GM19397 (cell line): ENCODE measurements around the gene SYNJ2.
"Not testable (repeated sequence)": the region's sequence is repeated elsewhere in the genome, so short reads cannot be mapped to it uniquely, and the experiment has no call there.

Experiments used
- ATAC-seq: cut with Tn5 transposase; IDR thresholded peaks from one replicate; pipeline ENCODE4 v1.9.1; 2021; ENCODE audit warnings: mild to moderate bottlenecking, moderate library complexity; ENCODE audit not compliant: unreplicated experiment

The SYNJ2 gene, protein sequence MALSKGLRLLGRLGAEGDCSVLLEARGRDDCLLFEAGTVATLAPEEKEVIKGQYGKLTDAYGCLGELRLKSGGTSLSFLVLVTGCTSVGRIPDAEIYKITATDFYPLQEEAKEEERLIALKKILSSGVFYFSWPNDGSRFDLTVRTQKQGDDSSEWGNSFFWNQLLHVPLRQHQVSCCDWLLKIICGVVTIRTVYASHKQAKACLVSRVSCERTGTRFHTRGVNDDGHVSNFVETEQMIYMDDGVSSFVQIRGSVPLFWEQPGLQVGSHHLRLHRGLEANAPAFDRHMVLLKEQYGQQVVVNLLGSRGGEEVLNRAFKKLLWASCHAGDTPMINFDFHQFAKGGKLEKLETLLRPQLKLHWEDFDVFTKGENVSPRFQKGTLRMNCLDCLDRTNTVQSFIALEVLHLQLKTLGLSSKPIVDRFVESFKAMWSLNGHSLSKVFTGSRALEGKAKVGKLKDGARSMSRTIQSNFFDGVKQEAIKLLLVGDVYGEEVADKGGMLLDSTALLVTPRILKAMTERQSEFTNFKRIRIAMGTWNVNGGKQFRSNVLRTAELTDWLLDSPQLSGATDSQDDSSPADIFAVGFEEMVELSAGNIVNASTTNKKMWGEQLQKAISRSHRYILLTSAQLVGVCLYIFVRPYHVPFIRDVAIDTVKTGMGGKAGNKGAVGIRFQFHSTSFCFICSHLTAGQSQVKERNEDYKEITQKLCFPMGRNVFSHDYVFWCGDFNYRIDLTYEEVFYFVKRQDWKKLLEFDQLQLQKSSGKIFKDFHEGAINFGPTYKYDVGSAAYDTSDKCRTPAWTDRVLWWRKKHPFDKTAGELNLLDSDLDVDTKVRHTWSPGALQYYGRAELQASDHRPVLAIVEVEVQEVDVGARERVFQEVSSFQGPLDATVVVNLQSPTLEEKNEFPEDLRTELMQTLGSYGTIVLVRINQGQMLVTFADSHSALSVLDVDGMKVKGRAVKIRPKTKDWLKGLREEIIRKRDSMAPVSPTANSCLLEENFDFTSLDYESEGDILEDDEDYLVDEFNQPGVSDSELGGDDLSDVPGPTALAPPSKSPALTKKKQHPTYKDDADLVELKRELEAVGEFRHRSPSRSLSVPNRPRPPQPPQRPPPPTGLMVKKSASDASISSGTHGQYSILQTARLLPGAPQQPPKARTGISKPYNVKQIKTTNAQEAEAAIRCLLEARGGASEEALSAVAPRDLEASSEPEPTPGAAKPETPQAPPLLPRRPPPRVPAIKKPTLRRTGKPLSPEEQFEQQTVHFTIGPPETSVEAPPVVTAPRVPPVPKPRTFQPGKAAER (N-terminal part only)

DNA sequence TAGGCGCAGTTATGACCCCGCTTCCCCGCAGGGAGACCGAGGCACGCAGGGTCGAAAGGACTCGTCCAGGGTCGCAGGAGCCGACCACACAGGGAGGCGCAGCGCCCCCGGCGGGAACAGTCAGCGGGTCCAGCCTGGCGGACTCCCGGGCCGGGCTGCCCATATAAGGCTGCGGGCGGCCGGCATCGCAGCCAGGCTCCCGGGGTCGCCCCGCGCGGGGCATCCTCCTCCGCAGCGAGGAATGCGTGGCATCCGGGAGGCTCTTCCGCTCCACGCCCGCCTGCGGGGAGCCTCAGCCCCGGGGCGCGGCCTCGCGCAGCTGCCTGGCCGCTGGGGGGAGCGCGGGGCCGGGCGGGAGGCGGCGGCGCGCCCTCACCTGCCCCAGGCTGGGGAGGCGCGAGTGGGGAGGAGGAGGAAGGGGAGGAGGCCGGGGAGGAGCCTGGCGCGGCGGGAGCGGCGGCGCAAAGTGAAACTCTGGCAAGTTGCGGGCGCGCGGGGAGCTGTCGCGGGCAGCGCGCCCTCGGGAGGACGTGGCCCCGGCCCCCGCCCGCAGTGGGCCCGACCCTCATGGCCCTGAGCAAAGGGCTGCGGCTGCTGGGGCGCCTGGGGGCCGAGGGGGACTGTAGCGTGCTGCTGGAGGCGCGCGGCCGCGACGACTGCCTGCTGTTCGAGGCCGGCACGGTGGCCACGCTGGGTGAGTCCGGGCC lies at the start of gene SYNJ2:
Gene SYNJ2, plus strand, starts transcription at position 469 of the 707 bp plus-strand sequence. Its CDS starts 99 bp downstream, at position 568.
- ATAC-seq = peak; percentile 80

DNA sequence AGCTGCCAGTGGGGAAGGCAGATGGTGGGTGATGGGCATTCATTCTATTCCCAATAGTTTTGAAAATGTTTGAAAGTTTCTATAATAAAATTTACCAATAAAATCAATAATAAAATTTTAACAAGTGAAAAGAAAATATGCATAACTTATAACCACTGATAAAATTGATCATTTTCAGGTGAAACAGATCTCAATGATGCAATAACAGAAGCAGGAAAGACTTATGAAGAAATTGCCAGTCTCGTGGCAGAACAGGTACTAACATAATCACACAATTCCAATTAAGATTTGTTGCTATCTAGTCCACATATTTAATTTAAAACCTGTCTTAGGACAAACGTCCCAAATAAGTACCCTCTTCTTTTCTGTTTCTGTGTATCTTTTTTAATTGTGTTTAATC lies 45.9 kb upstream of the SYNJ2 start:
- ATAC-seq = no peak

DNA sequence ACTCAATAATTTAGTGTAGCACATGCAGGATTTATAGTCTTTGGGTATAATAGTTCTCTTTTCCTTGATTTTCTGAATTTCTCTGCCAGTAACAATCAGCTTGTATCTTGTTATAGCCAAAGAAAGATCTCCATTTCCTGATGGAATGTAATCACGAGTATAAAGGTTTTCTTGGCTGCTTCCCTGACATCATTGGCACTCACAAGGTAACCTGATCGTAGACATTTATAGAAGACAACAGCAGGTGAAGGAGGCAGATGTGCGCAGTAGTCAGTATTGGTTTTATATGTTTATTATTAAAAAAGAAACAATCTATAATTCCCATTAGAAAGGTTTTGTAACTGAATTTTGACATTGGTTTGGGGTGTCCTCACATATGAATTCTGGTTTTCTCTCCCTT lies 44.3 kb upstream of the SYNJ2 start:
- ATAC-seq = no peak

DNA sequence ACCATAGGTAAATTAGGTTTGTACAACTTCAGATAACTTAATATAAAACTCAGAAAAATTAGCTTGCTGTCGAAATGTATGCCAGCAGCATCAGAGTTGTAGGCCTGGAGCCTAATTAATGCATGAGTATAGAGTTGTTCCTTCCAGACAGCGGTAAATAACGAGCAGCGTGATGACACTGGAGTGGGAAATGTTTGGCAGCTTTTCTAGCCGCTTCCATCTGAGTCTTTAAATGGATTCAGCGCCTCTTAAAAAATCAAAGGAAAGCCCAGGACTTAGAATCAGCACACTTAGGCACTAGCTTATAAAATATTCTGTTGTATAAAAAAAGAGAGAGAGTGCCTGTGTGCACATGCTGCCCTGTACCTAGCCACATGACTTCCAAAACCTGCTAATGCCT lies 43.7 kb upstream of the SYNJ2 start:
- ATAC-seq = no peak

DNA sequence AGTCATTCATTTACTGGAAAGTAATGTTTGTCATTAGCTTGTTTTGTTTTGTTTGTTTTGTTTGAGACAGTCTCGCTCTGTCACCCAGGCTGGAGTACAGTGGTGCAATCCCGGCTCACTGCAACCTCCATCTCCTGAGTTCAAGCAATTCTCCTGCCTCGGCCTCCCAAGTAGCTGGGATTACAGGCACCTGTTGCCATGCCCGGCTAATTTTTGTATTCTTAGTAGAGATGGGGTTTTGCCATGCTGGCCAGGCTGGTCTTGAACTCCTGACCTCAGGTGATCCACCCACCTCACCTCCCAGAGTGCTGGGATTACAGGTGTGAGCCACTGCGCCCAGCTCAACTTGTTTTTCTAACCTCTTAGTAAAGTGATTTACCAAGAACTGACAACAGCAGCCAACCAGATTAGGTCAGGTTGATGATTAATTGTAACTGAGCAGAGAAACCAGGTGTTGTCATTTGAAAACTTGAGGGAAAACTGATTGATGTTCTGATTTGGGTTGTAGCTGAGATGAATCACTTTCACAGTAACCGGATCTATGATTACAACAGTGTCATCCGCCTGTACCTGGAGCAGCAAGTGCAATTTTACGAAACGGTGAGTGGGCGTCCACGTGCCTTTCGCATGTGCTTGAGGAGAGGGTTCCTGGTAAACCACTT lies 41.2 kb upstream of the SYNJ2 start:
- not testable (repeated sequence) for ATAC-seq

DNA sequence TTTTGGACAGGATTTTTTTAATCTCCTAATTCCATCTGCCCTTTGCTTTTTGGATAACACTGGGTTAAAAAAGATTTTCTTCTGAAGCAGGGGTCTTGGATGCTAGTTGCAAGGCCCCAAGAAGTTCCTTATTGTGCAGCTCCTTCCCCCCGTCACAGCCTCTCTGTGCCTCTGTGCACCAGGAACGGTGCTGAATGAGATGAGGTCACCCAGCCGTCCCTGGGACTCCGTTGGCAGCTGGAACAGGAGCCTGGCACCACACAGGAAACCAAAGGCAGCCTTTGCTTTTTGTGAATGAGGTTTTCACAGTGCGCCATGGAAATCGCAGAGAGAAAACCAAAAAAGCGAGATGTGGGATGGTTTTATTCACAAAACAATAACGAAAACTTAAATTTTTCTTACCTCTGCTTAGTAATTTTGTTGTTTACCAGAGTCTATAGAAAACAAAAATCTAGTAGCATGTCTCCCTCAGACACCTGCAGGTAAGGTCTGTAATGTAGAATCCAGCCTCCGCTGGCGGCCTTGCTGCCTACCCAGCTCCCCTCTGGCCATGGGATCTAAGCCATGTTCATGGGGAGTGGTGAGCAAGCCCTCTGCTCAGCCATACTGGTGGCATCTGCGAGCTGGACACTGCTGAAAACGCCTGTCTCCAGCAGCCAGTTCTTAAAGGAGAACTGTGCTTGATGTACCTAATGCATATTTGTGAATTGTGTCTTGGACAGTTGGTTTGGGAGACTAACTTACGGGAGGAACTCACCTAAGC lies 40.4 kb upstream of the SYNJ2 start:
- ATAC-seq = no peak

DNA sequence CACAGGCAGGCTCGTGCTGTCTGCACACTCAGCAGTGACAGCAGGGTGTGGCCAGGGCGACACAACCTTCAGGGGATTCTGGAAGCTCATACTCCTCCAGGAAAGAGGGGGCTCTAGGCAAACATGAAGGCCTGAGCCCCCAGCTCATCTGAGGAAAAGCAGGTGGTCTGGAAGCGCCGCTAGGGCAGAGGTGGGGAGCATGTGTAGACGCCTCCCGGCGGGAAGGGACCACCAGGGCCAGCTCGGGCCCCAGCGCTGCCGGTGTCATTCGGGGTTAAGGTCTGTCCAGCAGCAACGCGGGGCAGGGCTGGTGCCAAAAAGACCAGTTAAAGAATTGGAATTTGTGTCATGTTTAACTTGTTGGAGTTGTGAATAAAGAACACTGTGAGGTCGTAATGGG lies 39.3 kb upstream of the SYNJ2 start:
- no peak for ATAC-seq

DNA sequence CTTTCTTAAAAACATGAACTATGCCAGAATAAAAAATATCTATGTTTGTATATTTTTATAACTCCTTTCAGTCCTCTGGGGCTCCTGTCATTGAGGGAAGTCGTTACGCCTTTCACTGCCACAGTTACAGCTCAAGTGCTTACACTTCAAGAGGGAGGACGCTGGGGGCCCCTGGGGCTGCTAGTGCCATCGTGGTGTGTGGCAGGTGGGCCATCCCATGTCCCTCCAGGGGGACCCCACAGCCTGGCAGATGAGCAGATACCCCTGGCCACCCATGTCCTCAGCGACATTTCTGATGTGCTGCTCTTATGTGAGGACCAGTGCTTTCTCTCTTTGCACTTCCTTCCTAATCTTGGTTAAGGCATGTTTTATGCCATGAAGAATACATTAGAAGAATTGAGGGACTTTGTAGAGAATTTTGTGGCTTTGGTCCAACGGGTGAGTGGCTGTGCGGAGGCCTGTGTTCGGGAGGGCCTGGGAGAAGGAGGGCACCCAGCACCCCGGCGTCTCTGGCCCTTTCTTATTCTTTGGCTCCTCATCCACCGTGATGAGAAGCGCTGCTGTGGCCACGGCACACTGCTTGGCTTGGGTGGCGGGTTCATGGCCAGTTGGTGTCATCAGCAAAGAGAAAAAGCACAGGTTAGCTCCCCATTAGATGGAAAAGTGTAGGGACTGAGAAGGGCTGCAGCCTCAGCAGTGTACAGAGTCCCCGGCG lies 38.3 kb upstream of the SYNJ2 start:
- ATAC-seq = no peak

DNA sequence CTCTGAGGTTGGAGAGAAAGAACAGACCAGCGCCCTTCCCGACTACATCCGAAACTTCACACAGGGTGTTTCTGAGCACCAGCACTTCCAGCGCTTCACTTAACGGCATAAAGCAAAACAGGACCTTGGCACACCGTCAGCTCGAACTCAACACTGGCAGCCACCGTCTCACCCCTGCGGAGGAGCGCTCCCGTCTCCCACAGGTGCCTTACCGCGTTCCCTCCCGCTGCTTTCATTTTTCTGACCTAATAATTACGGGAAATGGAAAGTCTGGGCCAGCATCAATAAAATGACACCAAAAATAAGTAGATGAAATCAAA lies 37.7 kb upstream of the SYNJ2 start:
- no peak for ATAC-seq

DNA sequence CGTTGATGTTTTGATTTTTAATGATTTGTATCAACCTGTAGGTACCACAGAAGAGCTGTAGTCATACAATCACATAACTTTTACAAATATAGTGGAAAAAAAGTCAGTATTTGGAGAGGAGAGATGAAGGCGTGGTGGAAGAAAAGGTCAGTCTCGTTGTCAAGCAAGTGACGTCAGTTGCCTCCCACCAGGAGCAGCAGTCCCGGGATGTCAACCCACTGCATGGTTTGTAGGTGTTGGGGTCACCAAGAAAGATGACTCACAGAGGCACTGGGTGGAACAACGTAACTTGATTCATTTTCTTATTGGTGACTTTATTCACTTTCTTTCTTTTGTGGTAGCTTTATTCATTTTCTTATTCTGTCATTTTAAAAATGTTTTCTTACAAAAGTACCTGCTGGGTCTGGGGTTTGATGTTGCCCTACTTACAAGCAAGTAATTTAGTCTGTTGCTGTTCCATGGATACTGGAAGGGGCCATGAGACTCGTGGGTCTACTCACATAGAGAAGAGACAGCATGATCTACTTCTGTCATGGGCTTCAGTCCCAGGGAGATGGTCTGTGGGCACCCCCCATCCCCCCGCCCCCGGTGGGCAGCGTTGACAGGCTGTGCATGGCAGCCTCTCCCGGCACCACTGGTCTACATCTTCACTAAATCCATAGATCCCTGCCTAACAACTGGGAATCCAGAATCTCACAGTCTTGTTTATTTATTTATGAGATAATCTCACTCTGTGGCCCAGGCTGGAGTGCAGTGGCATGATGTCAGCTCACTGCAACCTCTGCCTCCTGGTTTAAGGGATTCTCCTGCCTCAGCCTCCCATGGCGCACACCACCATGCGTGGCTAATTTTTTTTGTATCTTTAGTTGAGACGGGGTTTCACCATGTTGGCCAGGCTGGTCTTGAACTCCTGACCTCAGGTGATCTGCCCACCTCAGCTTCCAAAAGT lies 36.4 kb upstream of the SYNJ2 start:
- ATAC-seq = no peak

DNA sequence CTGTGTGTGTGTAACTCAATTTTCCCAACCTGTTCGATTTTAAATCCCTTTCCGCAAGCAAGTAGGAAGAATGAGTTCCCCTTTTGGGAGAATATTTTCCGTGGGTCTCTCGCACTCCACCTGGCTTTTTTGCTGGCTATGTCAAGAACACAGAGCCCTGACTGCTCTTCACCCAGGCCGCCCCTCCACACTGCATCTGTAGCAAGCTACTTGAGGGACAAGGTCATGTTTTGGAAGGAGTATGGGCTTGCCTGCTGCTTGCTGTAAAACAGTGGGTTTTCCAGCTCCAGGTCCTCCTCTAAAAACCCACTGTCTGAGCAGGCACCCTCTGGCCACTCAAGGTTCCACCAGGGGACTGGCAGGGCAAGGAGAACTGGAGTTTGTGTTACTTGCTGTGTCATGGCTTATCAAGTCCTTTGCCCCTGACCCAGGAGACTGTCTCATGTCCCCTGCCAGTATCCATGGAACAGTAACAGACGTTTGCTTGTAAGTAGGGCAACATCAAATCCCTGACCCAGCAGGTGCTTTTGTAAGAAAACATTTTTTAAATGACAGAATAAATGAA lies 35.5 kb upstream of the SYNJ2 start:
- no peak for ATAC-seq

DNA sequence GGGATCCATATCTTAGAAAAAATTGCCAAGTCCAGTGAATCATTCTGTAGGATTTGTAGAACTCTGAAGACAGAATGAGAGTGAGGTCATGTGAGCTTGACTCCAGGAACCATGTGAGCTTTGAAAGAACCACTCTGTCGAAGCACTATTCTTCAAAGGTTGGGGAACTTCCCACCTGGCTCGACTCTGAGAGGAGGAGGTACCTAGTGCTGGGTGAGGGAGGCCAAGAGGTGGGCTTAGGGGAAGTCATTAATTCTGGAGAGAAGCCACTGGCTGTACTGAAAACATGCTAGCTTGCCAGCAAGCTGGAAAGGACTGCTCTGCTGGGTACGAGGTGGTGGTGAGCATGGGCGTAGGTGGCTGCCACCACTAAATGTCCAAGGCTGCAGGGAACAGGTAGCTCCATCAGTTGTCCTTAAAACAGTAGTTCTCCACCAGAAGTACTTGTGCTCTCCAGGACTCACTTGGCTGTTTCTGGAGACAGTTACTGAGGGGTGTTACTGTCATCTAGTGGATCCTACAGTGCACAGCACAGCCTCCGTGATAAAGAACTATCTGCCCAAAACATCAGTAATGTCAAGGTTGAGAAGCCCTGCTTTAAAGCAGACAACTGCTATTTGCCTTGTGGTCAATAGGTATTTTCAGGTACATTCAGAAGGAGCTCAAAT lies 34.7 kb upstream of the SYNJ2 start:
- ATAC-seq = no peak

DNA sequence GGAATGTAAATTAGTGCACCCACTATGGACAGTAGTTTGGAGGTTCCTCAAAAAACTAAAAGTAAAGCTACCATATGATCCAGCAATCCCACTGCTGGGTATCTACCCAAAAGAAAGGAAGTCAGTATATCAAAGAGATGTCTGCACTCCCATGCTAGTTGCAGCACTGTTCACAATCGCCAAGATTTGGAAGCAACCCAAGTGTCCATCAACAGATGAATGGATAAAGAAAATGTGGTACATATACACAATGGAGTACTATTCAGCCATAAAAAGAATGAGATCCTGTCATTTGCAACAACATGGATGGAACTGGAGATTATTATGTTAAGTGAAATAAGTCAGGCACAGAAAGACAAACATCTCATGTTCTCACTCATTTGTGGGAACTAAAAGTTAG lies 30.8 kb upstream of the SYNJ2 start:
- ATAC-seq = not testable (repeated sequence)

DNA sequence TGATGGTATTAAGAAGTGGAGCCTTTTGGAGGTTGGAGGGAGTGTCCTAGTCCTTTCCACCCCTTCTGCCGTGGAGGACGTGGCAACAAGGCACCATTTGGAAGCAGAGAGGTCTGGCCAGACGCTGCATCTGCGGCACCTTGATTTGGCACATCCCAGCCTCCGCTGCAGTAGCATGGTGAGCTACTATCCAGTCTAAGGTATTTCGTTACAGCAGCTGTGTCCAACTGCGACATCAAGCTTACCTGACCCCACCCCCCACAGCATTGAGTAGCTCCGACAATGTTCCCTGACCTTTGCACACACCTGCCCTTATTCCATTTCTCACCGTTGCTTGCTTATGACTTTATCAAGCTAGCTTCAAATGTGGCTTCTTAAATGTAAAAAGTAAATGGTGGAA lies 29.8 kb upstream of the SYNJ2 start:
- no peak for ATAC-seq

DNA sequence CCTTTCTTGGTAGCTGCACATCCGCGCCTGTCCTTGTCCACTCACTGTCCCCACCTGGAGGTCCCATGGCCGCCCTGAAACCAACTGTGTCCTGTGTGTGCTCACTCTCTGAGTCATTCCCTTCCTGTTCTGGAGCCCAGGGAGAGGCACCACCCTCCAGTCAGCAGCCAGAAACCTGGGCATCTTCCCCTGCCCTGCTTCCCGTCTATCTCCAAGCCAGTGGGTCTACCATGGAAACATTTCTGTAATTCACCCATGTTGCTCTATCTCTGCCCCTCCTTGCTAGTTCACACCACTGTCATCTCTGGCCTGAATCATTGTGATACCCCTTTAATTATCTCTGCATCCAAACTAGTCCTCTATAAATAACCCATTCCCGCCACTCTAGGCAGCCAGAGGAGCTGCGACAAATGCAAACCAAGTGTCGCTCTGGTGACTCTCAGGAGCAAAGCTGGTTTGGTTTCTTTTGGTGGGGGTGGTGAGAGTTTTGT lies 28.8 kb upstream of the SYNJ2 start:
- no peak for ATAC-seq

DNA sequence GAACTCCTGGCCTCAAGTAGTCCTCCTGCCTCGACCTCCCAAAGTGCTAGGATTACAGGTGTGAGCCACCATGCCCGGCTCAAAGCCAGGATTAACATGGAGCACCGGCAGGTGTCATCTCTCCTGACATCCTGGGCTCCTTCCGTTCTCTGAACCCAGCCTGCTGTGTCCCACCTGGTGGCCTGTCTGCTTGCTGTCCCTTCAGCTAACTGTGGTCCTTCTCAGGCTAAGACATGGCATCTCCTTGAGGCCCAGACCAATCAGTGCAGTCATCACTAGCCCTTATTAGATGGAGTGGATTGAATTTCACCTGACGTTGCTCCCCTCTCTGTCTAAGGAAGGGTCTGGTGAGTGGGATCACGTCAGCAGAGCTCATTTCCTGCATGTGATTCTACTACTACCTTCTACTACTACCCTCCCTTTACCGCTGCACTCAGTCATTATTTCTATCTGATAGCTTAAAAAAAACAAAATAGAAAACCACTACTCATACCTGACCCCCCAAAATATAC lies 28.0 kb upstream of the SYNJ2 start:
- ATAC-seq = no peak
